ENCODE results near the gene FHAD1. TPM values are rescaled to one million over a fixed set of nuclear protein-coding genes. Genes with fewer than 3 reads are reported as not detected.
A peak's percentile ranks its signal among the peaks of the same experiment; 100 is the strongest.

Gene FHAD1
- total and polyA plus RNA-seq, 9 of the 15 experiments (the other 6 are each of a cell fraction or from before 2014, with no cell fraction given) = 0.32 to 2.1 (median 1.5) TPM; not detected in 1

DNA sequence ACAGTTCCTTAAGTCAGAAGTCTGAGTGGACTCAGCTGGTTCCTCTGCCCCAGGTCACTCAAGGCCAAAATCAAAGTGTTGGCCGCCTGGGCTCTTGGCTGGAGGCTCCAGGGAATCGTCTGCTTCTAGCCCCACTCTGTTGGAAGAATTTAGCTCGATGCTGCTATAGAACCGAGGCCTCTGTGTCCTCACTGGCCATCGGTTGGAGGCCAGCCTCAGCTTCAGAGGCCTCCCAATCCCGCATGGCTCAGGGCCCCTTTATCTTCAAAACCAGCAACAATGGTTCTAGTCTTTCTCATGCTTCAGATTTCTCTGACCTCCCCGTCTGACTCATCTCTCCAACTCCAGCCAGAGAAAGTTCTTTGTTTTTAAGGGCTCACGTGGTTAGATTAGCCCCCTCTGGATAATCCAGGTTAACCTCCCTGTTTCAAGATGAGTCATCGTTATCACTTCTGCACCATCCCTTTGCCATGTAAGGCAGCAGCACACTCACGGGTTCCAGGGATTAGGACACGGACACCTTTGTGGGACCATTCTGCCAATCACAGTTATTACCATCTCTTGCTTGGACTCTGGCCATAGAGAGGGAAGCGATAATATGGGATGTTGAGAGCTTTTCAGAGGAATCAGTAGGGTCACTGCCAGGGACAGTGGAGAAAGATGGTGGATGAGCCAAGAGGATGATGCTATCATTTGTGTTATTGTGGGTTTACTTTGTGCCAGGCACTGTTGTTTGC lies 13.6 kb downstream of the FHAD1 start (continued):
- TF ChIP-seq MXI1 (IDR thresholded peaks at IDR 0.05; ENCODE audit: low read depth, low read length) (no peak), FOS (IDR thresholded peaks at IDR 0.05; ENCODE audit: extremely low read depth, insufficient read length) (peak; percentile 62), ZNF717 (CRISPR knock-in tag; IDR thresholded peaks at IDR 0.05) (no peak), HMG20A (CRISPR knock-in tag; conservative IDR thresholded peaks at IDR 0.05) (no peak), BRCA1 (IDR thresholded peaks at IDR 0.05) (no peak), BRCA1 (CRISPR knock-in tag; IDR thresholded peaks at IDR 0.05) (no peak), SRSF3 (IDR thresholded peaks at IDR 0.05; ENCODE audit: insufficient read depth, low read length) (no peak), ZNF766 (CRISPR knock-in tag; conservative IDR thresholded peaks at IDR 0.05) (no peak), ZNF76 (CRISPR knock-in tag; IDR thresholded peaks at IDR 0.05; ENCODE audit: borderline replicate concordance) (no peak), RUNX1 (IDR thresholded peaks at IDR 0.05; ENCODE audit: low read depth) (no peak), HMGXB4 (CRISPR knock-in tag; IDR thresholded peaks at IDR 0.05) (no peak), CHCHD3 (CRISPR knock-in tag; IDR thresholded peaks at IDR 0.05) (no peak), CBFA2T3 (IDR thresholded peaks at IDR 0.05) (peak; percentile 92), PTBP1 (IDR thresholded peaks at IDR 0.05; ENCODE audit: low read depth, low read length) (no peak), MAFG (tag; conservative IDR thresholded peaks at IDR 0.05) (peak; percentile 83), NFE2 (IDR thresholded peaks at IDR 0.05; ENCODE audit: low read depth) (peak; percentile 49; the same call in 1 of the 2 replicates), FIP1L1 (IDR thresholded peaks at IDR 0.05; ENCODE audit: low read depth, low read length, poor library complexity, severe bottlenecking) (no peak), ZNF57 (CRISPR knock-in tag; IDR thresholded peaks at IDR 0.05) (no peak), PRMT5 (CRISPR knock-in tag; IDR thresholded peaks at IDR 0.05) (no peak), ETV6 (IDR thresholded peaks at IDR 0.05; ENCODE audit: borderline replicate concordance in 1 of 2, low read depth in 2 of 2, low read length in 1 of 2) (no peak), ETV6 (CRISPR knock-in tag; IDR thresholded peaks at IDR 0.05; ENCODE audit: borderline replicate concordance) (no peak), NFXL1 (CRISPR knock-in tag; IDR thresholded peaks at IDR 0.05) (no peak), TRIM25 (IDR thresholded peaks at IDR 0.05; ENCODE audit: borderline replicate concordance) (no peak), ZNF511 (CRISPR knock-in tag; IDR thresholded peaks at IDR 0.05) (0 out of 2 replicates have a peak, but pooled peaks have one; percentile 25), MAFK (IDR thresholded peaks at IDR 0.05; ENCODE audit: low read length) (peak; percentile 40; the same call in 1 of the 2 replicates), SREBF2 (CRISPR knock-in tag; IDR thresholded peaks at IDR 0.05) (no peak)
- TF ChIP-seq, protein P1, sequence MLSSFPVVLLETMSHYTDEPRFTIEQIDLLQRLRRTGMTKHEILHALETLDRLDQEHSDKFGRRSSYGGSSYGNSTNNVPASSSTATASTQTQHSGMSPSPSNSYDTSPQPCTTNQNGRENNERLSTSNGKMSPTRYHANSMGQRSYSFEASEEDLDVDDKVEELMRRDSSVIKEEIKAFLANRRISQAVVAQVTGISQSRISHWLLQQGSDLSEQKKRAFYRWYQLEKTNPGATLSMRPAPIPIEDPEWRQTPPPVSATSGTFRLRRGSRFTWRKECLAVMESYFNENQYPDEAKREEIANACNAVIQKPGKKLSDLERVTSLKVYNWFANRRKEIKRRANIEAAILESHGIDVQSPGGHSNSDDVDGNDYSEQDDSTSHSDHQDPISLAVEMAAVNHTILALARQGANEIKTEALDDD (IDR thresholded peaks at IDR 0.05) = peak; percentile 97

Data from K562 (cell line).